Measurements from ENCODE around the gene MCU. TPM values are rescaled to one million over a fixed set of nuclear protein-coding genes. Genes with fewer than 3 reads are reported as not detected.

MCU gene
- total and polyA plus RNA-seq, 2 of the 4 experiments (the other 2 are of a cell fraction) = 36.2 to 36.7 TPM

DNA sequence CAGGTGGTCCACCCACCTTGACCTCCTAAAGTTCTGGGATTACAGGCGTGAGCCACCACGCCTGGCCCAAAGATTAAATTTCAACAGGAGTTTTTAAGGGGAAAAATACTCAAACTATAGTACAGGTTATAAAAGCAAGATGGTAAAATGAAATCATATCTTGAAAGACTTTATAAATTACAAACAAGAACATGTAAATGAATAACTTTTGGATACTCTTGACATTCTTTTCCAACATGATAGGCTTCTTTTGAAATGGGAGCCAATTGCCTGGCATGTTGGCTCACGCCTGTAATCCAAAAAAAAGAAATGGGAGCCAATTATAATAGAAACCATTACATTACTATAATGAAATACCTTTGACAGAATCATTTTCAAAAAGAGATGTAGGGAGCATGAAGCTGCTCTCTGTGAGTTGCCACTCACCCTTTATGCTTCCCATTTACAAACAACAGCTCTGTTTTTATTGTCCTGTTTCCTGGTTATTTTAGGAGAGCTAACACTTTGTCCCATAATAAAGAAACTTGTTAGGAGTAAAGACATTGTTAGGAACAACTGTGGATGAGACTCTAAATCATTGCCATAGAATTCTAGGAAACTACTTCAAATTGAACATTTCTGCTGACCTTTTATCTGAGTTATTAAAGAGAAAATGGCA is 24.6 kb upstream of the MCU start:
- in situ Hi-C loops (cut with MboI; ENCODE audit: low sequenced_read_pairs) = no loop called here
- H3K4me2 ChIP-seq (ENCODE audit: low read depth, low read length) = no peak overlapping the region
- H3K9me1 ChIP-seq (ENCODE audit: insufficient read depth, low read length) = no peaks in the 10 kb centered on the region
- no peak overlapping the region for H3K27ac ChIP-seq (ENCODE audit: insufficient read depth, low read length)
- H3K56ac ChIP-seq (ENCODE audit: extremely low read depth, insufficient read depth, low read length) = no peak overlapping the region
- dilution Hi-C loops (cut with HindIII; ENCODE audit: low sequenced_read_pairs, unreplicated experiment) = no loop called here
- H3K4me3 ChIP-seq (ENCODE audit: insufficient read depth, low read depth, low read length) = no peak overlapping the region
- H3K79me1 ChIP-seq (ENCODE audit: low read depth in 1 of 2, low read length in 2 of 2) = no peaks in the 10 kb centered on the region
- H4K20me1 ChIP-seq (ENCODE audit: insufficient read depth, low read length) = no peaks in the 10 kb centered on the region
- no peak overlapping the region for H3K23ac ChIP-seq (ENCODE audit: low read depth, low read length)
- no peak overlapping the region for H2AK5ac ChIP-seq (ENCODE audit: low read depth, low read length)
- H2BK20ac ChIP-seq (ENCODE audit: low read depth, low read length) = no peak overlapping the region
- CTCF ChIA-PET = no interaction called here
- H4K91ac ChIP-seq (ENCODE audit: insufficient read depth, low read depth, low read length) = no peak overlapping the region
- H3K27me3 ChIP-seq (ENCODE audit: control insufficient read depth, insufficient read depth, low read length) = no peaks in the 10 kb centered on the region
- H2BK5ac ChIP-seq (ENCODE audit: low read depth, low read length, poor library complexity, severe bottlenecking) = no peak overlapping the region
- ATAC-seq (ENCODE audit: low read depth) = no peak
- POLR2A ChIA-PET (ENCODE audit: unreplicated experiment) = no interaction called here
- DNase-seq = no peak
- no peaks in the 10 kb centered on the region for H3K36me3 ChIP-seq (ENCODE audit: control insufficient read depth, insufficient read depth, low read length)
- no peak overlapping the region for H3K18ac ChIP-seq (ENCODE audit: low read depth, low read length)
- WGBS, 2 experiments (ENCODE audit: extremely low coverage in 2 of 2, insufficient read length in 1 of 2) = no CpG with 5 or more reads among the region's 3 CpGs
- no peak overlapping the region for H2AFZ ChIP-seq (replicated peaks; ENCODE audit: low read length, poor library complexity)
- H2BK15ac ChIP-seq (ENCODE audit: low read depth, low read length) = no peak overlapping the region
- no peaks in the 10 kb centered on the region for H3K4me1 ChIP-seq (ENCODE audit: control insufficient read depth, insufficient read depth, low read length)
- no peaks in the 10 kb centered on the region for H3K9me3 ChIP-seq (ENCODE audit: control insufficient read depth, insufficient read depth, low read length)
- BruUV-seq (replicated peaks) = no TSS peak
- TF ChIP-seq CHD1 (IDR thresholded peaks at IDR 0.05; ENCODE audit: low read depth, low read length) = no peak
- TF ChIP-seq, protein P1, sequence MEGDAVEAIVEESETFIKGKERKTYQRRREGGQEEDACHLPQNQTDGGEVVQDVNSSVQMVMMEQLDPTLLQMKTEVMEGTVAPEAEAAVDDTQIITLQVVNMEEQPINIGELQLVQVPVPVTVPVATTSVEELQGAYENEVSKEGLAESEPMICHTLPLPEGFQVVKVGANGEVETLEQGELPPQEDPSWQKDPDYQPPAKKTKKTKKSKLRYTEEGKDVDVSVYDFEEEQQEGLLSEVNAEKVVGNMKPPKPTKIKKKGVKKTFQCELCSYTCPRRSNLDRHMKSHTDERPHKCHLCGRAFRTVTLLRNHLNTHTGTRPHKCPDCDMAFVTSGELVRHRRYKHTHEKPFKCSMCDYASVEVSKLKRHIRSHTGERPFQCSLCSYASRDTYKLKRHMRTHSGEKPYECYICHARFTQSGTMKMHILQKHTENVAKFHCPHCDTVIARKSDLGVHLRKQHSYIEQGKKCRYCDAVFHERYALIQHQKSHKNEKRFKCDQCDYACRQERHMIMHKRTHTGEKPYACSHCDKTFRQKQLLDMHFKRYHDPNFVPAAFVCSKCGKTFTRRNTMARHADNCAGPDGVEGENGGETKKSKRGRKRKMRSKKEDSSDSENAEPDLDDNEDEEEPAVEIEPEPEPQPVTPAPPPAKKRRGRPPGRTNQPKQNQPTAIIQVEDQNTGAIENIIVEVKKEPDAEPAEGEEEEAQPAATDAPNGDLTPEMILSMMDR (conservative IDR thresholded peaks at IDR 0.05; ENCODE audit: low read depth, low read length) = no peak
- no peak for TF ChIP-seq MAZ (IDR thresholded peaks at IDR 0.05; ENCODE audit: borderline replicate concordance, low read depth, low read length)
- TF ChIP-seq NFE2L2 (IDR thresholded peaks at IDR 0.05; ENCODE audit: low read depth, low read length) = no peak
- no peak for TF ChIP-seq SMC3 (IDR thresholded peaks at IDR 0.05; ENCODE audit: low read depth, low read length)
- TF ChIP-seq, protein P2, sequence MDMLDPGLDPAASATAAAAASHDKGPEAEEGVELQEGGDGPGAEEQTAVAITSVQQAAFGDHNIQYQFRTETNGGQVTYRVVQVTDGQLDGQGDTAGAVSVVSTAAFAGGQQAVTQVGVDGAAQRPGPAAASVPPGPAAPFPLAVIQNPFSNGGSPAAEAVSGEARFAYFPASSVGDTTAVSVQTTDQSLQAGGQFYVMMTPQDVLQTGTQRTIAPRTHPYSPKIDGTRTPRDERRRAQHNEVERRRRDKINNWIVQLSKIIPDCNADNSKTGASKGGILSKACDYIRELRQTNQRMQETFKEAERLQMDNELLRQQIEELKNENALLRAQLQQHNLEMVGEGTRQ (IDR thresholded peaks at IDR 0.05; ENCODE audit: low read depth, low read length) = no peak
- TF ChIP-seq FOS (IDR thresholded peaks at IDR 0.05; ENCODE audit: low read depth, low read length) = no peak
- no peak for TF ChIP-seq MAFK (IDR thresholded peaks at IDR 0.05; ENCODE audit: low read depth, low read length)
- TF ChIP-seq MXI1 (IDR thresholded peaks at IDR 0.05; ENCODE audit: borderline replicate concordance, low read depth, low read length) = no peak
- no peak for TF ChIP-seq BHLHE40 (IDR thresholded peaks at IDR 0.05; ENCODE audit: low read depth, low read length)
- no peak for TF ChIP-seq RAD21 (IDR thresholded peaks at IDR 0.05; ENCODE audit: low read length)
- no peak for TF ChIP-seq RFX5 (IDR thresholded peaks at IDR 0.05; ENCODE audit: low read depth, low read length)
- TF ChIP-seq CEBPB (IDR thresholded peaks at IDR 0.05; ENCODE audit: low read depth, low read length) = no peak
- TF ChIP-seq, protein P3, sequence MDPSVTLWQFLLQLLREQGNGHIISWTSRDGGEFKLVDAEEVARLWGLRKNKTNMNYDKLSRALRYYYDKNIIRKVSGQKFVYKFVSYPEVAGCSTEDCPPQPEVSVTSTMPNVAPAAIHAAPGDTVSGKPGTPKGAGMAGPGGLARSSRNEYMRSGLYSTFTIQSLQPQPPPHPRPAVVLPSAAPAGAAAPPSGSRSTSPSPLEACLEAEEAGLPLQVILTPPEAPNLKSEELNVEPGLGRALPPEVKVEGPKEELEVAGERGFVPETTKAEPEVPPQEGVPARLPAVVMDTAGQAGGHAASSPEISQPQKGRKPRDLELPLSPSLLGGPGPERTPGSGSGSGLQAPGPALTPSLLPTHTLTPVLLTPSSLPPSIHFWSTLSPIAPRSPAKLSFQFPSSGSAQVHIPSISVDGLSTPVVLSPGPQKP (IDR thresholded peaks at IDR 0.05; ENCODE audit: borderline replicate concordance, low read depth, low read length) = no peak
- TF ChIP-seq RCOR1 (IDR thresholded peaks at IDR 0.05; ENCODE audit: insufficient replicate concordance, low read length) = no peak
- TF ChIP-seq POLR2A (IDR thresholded peaks at IDR 0.05; ENCODE audit: low read depth, low read length) = no peak
- H3K14ac ChIP-seq (replicated peaks; ENCODE audit: low read depth, low read length) = no peak overlapping the region
- intact Hi-C loops (cut with micrococcal nuclease) = no loop called here
- H4K5ac ChIP-seq (ENCODE audit: low read depth, low read length) = no peak overlapping the region
- H2AK9ac ChIP-seq (replicated peaks; ENCODE audit: low read depth, low read length, poor library complexity) = no peak overlapping the region
- no peak overlapping the region for H4K8ac ChIP-seq (ENCODE audit: low read depth in 2 of 2, low read length in 2 of 2)
- no peak overlapping the region for H3K9ac ChIP-seq (ENCODE audit: low read depth, low read length)
- H3K4ac ChIP-seq (ENCODE audit: low read depth, low read length) = no peak overlapping the region
- H2BK120ac ChIP-seq (ENCODE audit: low read depth, low read length) = no peak overlapping the region

Measured in IMR-90 (cell line).